SIG-M5 treated with dmso at 0.1 percent for 504 hours (cell line): ENCODE data around the gene ERVFRD-1.
"Not testable (repeated sequence)": the region's sequence is repeated elsewhere in the genome, so short reads cannot be mapped to it uniquely, and the experiment has no call there.

Source experiments
- DNase-seq: peaks from one replicate; lab custom pipeline; 2025; ENCODE audit not compliant: unreplicated experiment; lab: John Stamatoyannopoulos, UW

Gene ERVFRD-1

DNA sequence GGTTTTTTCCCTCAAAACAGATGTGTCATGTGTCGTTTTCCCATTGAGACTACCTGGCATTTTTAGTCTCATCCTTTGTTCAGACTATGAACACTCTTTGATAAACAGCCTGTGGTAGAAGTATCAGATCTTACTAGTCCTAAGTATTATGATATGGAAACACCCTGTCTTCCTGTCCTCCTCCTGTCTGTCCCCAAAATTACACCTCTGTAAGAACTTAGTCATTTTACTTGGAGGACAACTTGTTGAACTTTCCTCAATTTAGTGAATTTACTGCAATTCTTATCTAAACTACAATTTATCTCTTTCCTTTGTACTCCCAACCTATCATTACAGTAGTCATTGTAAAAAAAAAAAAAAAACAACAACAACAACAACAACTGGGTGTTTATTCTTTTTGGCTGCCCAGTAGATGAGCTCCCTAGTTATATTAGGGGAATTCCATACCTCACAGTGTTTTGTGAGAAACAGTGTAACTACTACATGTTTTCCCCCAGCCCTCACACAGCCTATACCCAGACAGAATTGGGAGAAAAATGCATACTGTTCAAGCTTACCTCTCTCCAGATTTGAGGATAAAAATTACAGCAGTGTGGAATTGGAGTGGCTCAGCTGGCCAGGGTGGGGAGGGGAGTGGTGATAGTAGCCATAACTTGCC is 18.5 kb upstream of the ERVFRD-1 start:
- no peak for DNase-seq

DNA sequence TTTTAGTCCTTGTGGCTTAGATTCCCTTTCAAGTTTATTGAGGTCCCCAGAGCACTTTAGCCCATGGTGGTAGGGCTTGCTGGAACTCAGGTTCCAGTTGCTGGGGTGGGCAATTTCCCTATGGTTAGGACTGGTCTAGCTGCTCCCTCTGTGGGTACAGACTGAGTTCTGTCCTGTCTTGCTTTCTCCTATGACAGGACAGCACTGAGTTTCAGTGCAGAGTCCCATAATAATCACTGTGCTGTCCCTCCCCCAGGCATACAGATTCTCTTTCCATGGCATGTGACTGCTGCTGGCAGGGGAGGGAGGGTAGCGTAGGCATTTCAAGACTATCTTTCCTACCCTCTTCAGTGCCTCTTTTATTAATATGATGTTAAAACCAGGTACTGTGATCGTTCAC is 17.1 kb upstream of the ERVFRD-1 start:
- no peak for DNase-seq

DNA sequence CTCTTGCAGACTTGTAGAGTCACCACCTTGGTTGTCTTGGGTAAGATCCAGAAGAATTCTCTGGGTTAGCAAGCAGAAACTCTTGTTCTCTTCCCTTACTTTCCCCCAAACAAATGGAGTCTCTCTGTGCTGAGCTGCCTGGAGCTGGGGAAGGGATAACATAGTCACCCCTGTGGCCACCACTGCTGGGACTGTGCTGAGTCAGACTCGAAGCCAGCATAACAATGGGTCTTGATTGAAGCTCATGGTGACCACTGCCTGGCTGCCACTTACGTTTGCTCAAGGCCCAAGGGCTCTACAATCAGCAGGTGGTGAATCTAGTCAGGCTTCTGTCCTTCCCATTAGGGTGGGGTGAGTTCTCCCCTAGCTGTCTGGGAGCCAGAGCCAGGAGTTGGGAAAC is 15.4 kb upstream of the ERVFRD-1 start:
- DNase-seq: no peak

DNA sequence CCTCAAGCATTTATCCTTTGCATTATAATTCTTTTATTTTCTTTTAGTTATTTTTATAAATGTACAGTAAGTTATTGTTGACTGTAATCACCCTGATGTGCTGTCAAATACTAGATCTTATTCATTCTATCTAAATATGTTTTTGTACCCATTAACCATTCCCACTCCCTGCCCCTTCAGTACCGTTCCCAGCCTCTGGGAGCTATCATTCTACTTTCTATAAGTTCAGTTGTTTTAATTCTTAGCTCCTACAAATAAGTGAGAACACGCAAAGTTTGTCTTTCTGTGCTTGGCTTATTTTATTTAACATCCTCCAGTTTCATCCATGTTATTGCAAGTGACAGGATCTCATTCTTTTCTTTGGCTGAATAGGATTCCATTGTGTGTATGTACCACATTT is 12.5 kb upstream of the ERVFRD-1 start:
- DNase-seq: no peak

DNA sequence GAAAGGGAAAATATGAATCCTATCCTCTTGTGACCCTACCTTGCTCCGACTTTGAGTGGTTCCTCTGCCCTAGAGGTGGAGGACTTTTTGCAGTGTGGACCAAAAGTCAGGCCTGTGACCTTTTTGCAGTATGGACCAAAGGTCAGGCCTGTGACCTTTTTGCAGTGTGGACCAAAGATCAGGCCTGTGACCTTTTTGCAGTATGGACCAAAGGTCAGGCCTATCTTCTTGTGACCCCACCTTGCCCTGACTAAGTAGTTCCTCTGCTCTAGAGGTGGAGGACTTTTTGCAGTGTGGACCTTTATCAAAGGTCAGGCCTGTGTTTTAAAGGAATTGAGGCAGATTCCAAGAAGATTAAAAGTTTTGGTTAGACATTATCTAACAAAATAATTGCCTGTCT is 10.9 kb upstream of the ERVFRD-1 start:
- no peak for DNase-seq

DNA sequence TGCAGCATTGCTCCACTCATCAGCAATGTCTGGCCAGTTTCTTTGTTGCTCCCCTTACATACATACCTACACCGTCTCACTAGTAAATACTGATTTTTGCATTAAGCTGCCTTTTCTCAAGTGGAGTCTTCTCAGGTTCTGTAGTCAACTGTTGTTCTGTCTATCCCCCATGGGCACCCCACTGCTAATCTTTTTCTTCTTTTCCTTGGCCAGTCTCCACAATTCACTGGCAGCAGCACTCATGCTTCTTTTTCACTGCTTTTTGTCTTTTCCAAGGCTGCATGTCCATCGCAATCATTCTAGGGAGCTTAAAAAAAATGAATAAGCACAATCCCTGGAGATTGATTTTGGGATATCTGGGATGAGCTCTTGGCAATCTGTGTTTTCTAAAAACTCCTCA is 10.3 kb upstream of the ERVFRD-1 start:
- no peak for DNase-seq

DNA sequence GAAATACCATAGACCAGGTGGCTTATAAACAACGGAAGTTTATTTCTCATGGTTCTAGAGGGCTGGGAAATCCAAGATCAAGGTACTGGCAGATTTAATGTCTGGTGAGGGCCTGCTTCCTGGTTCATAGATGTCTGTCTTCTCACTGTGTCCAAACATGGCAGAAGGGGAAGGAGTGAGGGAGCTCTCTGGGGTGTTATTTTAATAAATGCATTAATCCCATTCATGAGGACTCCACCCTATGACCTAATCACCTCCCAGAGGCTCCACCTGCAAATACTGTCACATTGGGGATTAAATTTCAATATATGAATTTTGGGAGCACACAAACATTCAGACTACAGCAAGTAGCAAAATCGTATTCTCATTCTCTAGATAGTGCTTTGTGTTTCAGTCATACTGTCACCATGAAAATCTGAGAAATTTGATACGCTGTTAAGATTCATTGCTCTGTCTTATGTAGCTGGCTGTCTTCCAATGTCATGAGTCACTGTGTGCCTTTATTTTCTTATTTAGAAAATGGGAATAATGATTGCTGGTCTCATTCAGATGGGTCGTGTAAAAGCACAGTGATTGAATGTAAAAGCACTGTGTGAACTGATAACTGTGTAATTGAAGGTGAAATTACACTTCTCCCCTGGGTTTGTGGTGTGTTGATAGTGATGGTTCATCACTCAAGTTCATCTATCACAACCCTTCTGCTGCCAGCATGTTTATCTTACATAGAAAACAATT is 8.9 kb upstream of the ERVFRD-1 start:
- DNase-seq: no peak

DNA sequence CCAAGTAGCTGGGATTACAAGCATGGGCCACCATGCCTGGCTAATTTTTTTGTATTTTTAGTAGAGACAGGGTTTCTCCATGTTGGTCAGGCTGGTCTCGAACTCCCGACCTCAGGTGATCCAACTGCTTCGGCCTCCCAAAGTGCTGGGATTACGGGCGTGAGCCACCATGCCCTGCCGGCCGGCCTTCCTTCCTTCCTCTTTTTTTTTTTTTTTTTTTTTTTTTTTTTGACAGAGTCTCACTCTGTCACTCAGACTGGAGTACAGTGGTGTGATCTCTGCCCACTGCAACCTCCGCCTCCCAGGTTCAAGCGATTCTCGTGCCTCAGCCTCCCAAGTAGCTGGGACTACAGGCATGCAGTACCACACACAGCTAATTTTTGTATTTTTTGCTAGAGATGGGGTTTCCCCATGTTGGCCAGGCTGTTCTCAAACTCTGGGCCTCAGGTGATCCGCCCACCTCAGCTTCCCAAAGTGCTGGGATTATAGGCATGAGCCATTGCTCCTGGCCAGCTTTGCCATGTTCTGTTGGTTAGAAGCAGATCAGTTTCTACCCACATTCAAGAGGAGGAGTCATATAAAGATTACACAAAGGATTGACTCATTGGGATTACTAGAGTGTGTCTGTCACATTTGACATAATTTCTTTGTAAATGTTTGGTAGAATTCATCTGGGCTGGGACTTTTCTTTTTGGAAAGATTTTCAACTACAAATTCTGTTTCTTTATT is 4.4 kb upstream of the ERVFRD-1 start:
- not testable (repeated sequence) for DNase-seq

DNA sequence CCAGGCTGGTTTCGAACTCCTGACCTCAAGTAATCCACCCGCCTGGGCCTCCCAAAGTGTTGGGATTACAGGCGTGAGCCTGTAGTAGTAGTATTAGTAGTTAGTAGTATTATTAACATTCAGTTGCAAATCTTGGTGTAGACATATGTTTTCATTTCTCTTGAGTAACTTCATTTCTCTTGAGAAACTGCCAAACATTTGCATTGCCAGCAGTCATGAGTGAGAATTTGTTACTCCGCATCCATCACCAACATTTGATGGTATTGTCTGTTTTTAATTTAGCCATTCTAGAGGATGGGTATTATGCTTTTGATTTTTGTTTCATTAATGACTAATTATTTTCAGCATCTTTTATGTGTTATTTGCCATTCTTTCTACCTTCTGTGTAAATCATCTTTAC is 1.5 kb upstream of the ERVFRD-1 start:
- DNase-seq: no peak

DNA sequence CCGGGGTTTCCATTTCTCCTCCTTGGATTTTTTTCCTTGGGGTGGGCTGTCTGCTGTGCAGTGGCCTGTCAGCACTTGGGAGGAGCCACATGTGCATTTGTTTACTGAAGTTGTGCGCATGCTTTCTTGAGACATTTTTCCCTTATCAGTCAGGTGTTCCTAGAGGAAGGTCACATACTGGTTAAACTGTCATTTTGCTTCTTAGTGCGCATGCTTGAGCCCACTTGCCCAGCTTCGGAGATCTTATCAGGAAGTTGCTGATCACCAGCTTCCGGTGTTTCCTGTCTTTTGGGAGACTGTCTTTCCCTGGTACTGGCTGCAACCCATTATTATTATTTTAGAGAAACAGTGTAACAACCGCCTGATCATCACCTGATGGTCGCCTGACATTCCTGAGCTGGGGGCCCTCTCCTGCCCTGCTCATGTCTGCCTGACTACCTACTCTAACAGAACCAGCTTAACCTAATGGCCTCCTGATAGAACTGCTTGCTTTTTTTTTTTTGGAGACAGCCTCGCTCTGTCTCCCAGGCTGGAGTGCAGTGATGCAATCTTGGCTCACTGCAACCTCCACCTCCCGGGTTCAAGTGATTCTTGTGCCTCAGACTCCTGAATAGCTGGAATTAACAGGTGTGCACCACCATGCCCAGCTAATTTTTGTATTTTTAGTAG is 378 bp upstream of the ERVFRD-1 start:
- DNase-seq: no peak

DNA sequence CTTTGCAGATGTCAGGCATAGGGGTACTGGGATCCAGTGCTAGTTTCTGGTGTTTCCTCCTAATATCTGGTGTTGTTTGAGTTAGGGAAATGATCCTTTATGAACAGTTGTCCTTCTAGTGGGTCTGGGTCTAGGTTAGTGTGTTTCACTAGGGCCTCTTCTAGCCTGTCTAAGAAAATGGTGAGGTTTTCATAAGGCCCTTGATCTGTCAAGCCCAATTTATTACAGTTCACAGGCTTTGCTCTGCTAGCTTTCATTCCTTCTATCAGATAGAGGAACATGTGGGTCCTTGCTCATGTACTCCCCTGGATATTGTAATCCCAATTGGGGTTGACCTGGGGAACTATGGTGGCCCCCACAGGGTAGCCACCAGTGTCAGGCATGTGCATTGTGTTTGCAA is 2.8 kb downstream of the ERVFRD-1 start:
- no peak for DNase-seq

DNA sequence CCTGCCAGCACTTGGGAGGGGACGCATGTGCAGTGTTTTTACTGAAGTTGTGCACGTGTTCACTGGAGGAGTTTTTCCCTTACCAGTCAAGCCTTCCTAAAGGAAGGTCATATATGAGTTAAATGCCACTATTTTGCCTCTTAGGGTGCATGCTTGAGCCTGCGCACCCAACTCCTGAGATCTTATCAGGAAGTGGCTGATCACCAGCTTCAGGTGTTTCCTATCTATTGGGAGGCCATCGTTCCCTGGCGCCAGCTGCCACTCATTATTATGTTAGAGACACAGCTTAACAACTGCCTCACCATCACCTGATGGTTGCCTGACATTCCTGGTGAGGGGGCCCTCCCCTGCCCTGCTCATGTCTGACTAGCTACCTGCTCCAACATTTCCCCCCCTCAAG is 8.5 kb downstream of the ERVFRD-1 start:
- no peak for DNase-seq

DNA sequence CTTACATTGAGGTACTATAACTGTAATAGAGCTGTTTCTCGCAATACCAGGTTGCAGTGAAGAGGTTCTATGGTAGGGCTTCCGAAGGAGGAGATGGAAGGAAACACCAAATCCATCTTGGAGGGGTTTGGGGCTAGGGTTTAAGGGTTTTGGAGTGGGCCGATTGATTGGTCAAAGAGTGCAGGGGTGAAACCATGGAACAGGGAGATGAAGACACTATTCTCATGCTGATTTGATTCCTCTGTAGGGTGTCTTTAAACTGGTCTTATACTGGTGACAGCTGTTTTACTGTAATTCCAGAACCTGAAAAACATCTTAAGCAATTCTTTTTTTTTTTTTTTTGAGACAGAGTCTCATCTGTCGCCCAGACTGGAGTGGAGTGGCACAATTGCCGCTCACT is 10.1 kb downstream of the ERVFRD-1 start:
- DNase-seq: no peak

DNA sequence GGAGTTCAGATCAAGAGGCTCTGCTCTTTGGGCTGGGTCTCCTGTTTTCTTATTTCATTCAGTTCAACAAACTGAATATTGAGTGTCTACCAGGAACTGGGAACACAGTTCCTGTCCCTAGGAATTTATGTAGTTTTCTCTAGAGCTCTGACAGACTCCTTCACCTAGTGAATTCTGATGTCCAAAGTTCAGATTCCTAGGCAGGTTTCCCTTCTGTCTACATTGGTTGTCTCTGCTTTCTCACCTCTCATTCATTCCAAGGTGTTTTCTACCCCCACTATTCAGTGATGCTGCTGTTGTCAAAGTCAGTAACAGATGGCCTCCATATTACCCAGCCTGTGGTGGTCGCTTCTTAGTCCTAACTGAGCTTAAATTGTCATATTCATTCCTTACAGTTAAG is 13.5 kb downstream of the ERVFRD-1 start:
- DNase-seq: no peak

DNA sequence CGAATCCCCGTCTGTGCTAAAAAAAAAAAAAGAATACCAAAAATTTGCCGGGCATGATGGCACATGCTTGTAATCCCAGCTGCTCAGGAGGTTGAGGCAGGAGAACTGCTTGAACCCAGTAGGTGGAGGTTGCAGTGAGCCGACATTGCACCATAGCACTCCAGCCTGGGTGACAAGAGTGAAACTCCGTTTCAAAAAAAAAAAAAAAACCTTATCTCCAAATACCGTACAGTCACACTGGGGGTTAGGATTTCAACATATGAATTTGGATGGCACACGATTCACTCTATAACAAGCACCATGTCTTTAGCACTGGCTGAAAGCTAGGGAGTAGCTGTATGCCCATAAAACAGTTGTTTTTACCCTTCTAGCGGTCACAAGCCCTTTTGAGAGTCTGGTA is 14.0 kb downstream of the ERVFRD-1 start:
- peak; percentile 47 for DNase-seq

DNA sequence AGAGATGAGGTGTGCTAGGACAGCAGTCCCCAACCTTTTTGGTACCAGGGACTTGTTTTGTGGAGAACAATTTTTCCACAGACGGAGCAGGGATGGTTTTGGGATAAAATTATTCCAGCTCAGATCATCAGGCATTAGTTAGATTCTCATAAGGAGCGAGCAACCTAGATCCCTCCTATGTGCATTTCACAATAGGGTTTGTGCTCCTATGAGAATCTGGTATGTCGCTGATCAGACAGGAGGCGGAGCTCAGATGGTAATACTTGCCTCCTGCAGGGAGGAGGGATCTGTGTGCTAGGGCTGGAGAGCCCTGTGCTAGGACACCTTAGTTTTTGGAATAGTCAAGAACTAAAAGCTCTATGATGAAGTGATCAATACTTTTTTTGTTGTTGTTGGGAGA is 15.4 kb downstream of the ERVFRD-1 start:
- peak; percentile 80 for DNase-seq

DNA sequence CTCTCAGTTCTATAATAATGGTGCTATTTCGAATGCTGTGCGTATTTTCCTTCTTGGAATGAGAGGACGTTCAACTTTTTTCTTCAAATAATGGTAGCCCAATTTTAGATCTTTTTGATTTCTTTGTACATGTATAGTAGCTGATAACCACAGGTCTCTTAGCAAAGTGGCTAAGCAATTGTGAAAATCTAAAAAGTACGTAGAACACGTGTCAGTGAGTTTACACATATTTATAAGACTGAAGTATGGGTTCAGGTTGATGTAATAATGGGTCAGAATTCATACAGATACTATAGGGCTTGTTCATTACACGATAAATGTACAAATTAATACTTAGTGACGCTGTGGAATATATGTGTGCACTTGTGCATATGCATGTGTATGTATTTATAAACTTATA is 16.6 kb downstream of the ERVFRD-1 start:
- no peak for DNase-seq

DNA sequence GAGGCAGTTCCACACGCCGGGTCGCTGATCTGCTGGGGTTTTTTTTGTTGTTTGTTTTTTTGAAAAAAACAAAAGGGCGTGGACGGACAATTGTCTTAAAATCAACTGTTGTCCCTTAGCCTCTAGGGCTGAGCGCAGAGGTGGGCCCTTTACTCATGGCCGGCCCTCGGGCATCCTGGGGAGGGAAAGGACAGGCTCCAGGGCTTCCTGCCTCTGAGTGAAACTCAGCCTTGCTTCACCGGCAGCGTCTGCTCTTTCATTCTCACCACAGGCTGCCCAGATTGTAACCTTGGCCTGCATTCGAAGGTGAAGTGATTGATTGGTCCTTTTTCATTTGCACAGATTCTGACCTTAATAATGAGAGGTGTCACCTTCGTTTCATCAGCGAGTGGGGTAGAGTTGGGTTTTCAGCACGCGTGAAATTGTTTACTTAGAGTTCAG is 17.1 kb downstream of the ERVFRD-1 start:
- DNase-seq: peak; percentile 56

DNA sequence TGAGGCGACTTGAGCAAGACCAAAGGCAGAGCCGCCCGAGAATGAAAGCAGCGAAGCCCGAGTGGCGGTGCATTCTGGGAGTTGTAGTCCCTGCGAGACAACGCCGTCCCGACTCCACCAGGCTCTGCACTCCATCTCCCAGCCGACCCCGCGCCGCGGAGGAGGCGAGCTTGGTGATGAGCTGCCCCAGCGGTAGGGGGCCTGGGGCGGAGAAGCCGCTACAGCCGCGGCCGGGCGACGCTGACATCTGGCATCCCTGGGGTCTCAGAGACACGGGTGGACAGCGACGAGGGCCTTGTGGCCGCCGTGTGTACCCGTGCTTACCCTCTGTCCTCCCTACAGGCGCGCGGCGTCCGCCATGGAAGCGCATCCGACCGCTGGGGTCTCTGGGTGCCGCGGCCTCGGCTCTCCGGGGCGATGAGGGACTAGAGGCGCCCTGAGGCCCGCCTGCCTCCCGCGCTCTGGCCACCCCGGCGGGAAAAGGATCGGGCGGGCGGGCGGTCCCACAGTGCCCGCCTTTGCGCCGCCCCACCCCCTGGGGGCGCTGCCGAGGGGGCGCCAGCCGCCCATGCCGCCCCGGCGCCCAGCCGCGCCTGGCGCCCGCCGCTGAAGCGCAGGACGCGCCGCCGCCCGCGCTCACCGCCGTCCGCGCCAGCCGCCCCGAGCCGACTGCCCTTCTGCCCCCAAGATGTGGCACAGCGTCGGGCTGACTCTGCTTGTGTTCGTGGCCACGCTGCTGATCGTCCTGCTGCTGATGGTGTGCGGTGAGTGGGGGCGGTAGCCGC is 17.7 kb downstream of the ERVFRD-1 start, which contains the start of gene SMIM13:
Gene SMIM13, plus strand, starts transcription at position 209 of the 785 bp plus-strand sequence. Its CDS starts 480 bp downstream, at position 689.
- peak; percentile 95 for DNase-seq

DNA sequence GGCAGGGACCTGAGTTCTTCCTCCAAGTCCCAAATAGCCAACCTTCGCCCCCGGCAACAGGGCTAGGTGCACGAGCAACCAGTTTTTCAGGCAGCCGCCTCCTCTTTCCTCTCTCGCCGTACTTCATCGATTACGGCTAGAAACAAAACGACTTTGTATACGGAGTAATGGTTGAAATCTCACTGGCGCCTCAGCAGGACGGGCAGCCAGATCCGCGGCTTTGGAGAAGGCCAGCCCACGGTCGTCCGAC is 18.2 kb downstream of the ERVFRD-1 start:
- no peak for DNase-seq
